ENCODE data around the gene HIVEP3.

Gene HIVEP3

GRCh38 chr1:41900603-41901444 is 17.9 kb downstream of the HIVEP3 start:
- TF ChIP-seq RAD21 (IDR thresholded peaks at IDR 0.05; ENCODE audit: low read depth) (no peak), CEBPB (IDR thresholded peaks at IDR 0.05) (no peak), NFIC (IDR thresholded peaks at IDR 0.05) (no peak), REST (IDR thresholded peaks at IDR 0.05; ENCODE audit: low read depth) (no peak), EP300 (IDR thresholded peaks at IDR 0.05; ENCODE audit: borderline replicate concordance) (no peak), ZBTB7A (IDR thresholded peaks at IDR 0.05; ENCODE audit: low read depth) (no peak), YY1 (IDR thresholded peaks at IDR 0.05; ENCODE audit: low read depth) (no peak)

- TF ChIP-seq USF1 (IDR thresholded peaks at IDR 0.05) (no peak), NFIC (IDR thresholded peaks at IDR 0.05) (no peak), EGR1 (IDR thresholded peaks at IDR 0.05) (no peak), ZBTB7A (IDR thresholded peaks at IDR 0.05; ENCODE audit: low read depth) (no peak), RAD21 (IDR thresholded peaks at IDR 0.05; ENCODE audit: low read depth) (no peak), FOXM1 (IDR thresholded peaks at IDR 0.05; ENCODE audit: borderline replicate concordance, low read depth) (no peak), EP300 (IDR thresholded peaks at IDR 0.05; ENCODE audit: borderline replicate concordance) (no peak), MAX (IDR thresholded peaks at IDR 0.05) (no peak), YY1 (IDR thresholded peaks at IDR 0.05; ENCODE audit: low read depth) (no peak), TAF1 (IDR thresholded peaks at IDR 0.05; ENCODE audit: low read depth) (no peak), TEAD4 (IDR thresholded peaks at IDR 0.05) (no peak), CREB1 (IDR thresholded peaks at IDR 0.05; ENCODE audit: low read depth) (no peak), CEBPB (IDR thresholded peaks at IDR 0.05) (no peak), REST (IDR thresholded peaks at IDR 0.05; ENCODE audit: low read depth) (no peak), TCF12 (IDR thresholded peaks at IDR 0.05; ENCODE audit: low read depth) (no peak)
Measured at GRCh38 chr1:41898191-41898713, 20.5 kb downstream of the HIVEP3 start.

GRCh38 chr1:41895552-41895951 is 23.2 kb downstream of the HIVEP3 start:
- TF ChIP-seq RAD21 (IDR thresholded peaks at IDR 0.05; ENCODE audit: low read depth) (no peak), EGR1 (IDR thresholded peaks at IDR 0.05) (no peak), TCF12 (IDR thresholded peaks at IDR 0.05; ENCODE audit: low read depth) (no peak), NFIC (IDR thresholded peaks at IDR 0.05) (no peak), ZBTB7A (IDR thresholded peaks at IDR 0.05; ENCODE audit: low read depth) (no peak), YY1 (IDR thresholded peaks at IDR 0.05; ENCODE audit: low read depth) (no peak), FOXM1 (IDR thresholded peaks at IDR 0.05; ENCODE audit: borderline replicate concordance, low read depth) (no peak), EP300 (IDR thresholded peaks at IDR 0.05; ENCODE audit: borderline replicate concordance) (no peak), REST (IDR thresholded peaks at IDR 0.05; ENCODE audit: low read depth) (no peak), MAX (IDR thresholded peaks at IDR 0.05) (no peak), CREB1 (IDR thresholded peaks at IDR 0.05; ENCODE audit: low read depth) (no peak), TEAD4 (IDR thresholded peaks at IDR 0.05) (no peak), CEBPB (IDR thresholded peaks at IDR 0.05) (no peak)

GRCh38 chr1:41894808-41895483 is 23.8 kb downstream of the HIVEP3 start:
- TF ChIP-seq YY1 (IDR thresholded peaks at IDR 0.05; ENCODE audit: low read depth) = no peak
- TF ChIP-seq NFIC (IDR thresholded peaks at IDR 0.05) = no peak
- TF ChIP-seq TCF12 (IDR thresholded peaks at IDR 0.05; ENCODE audit: low read depth) = no peak
- TF ChIP-seq MAX (IDR thresholded peaks at IDR 0.05) = no peak
- no peak for TF ChIP-seq TAF1 (IDR thresholded peaks at IDR 0.05; ENCODE audit: low read depth)
- no peak for TF ChIP-seq REST (IDR thresholded peaks at IDR 0.05; ENCODE audit: low read depth)
- TF ChIP-seq ZBTB7A (IDR thresholded peaks at IDR 0.05; ENCODE audit: low read depth) = no peak
- no peak for TF ChIP-seq CEBPB (IDR thresholded peaks at IDR 0.05)
- TF ChIP-seq EP300 (IDR thresholded peaks at IDR 0.05; ENCODE audit: borderline replicate concordance) = no peak
- no peak for TF ChIP-seq RAD21 (IDR thresholded peaks at IDR 0.05; ENCODE audit: low read depth)
- TF ChIP-seq USF1 (IDR thresholded peaks at IDR 0.05) = no peak
- TF ChIP-seq FOXM1 (IDR thresholded peaks at IDR 0.05; ENCODE audit: borderline replicate concordance, low read depth) = no peak
- TF ChIP-seq EGR1 (IDR thresholded peaks at IDR 0.05) = no peak
- TF ChIP-seq CREB1 (IDR thresholded peaks at IDR 0.05; ENCODE audit: low read depth) = no peak
- no peak for TF ChIP-seq TEAD4 (IDR thresholded peaks at IDR 0.05)
